HepG2 (cell line): ENCODE results near the gene SKIDA1. TPM values are rescaled to one million over a fixed set of nuclear protein-coding genes. Genes with fewer than 3 reads are reported as not detected.

Experiments
- ATAC-seq: fragments of 200-7000 bp; cut with Tn5 transposase; 3 replicates; pipeline ENCODE4 v1.9.1; 2020; ENCODE audit warnings: mild to moderate bottlenecking, moderate library complexity
- BruUV-seq: library from RNA; stranded (reverse); fragments of 400-500 nt; replicated peaks from 2 replicates; lab custom pipeline; 2021; lab: Mats Ljungman, UMichigan
- CTCF ChIA-PET: fragments of 300-600 bp; formaldehyde crosslinking; extraction: SDS; loops from one replicate; lab custom pipeline; 2021; ENCODE audit warnings: low total read pairs, inconsistent platforms, low intra/inter-chr PET ratio; lab: Yijun Ruan, JAX
- POLR2A ChIA-PET: fragments of 350-600 bp; sonication (Branson Sonifier 250); formaldehyde crosslinking; loops from one replicate; lab custom pipeline; 2020; ENCODE audit warnings: antibody characterized with exemption, inconsistent platforms; lab: Yijun Ruan, JAX
- DNase-seq: peaks from one replicate; pipeline ENCODE4 v3.0.0-alpha.2; 2015; ENCODE audit warnings: low spot score
- FAIRE-seq: peaks from 3 replicates; lab custom pipeline; 2011; peaks lifted over from hg19 to GRCh38; lab: Jason Lieb, UNC
- H2AFZ ChIP-seq: one replicate; pipeline ENCODE4 v1.6.1; 2011; ENCODE audit warnings: low read length, inconsistent platforms
- H3K27ac ChIP-seq: fragments of 300-600 bp; 3 replicates; pipeline ENCODE4 v1.8.0; 2011; ENCODE audit warnings: mixed run types, mild to moderate bottlenecking, mixed read lengths, low read length, inconsistent platforms; ENCODE audit not compliant: insufficient read depth; ENCODE audit errors: extremely low read length
- H3K27me3 ChIP-seq, 2 experiments: fragments of 200-600 bp in 1 of 2; 2 replicates in 1 of 2; 3 replicates in 1 of 2; pipeline versions ENCODE4 v1.6.0 to v1.8.0; 2011; ENCODE audit warnings: low read length in 2 of 2, mild to moderate bottlenecking in 2 of 2, moderate library complexity in 2 of 2, inconsistent platforms in 1 of 2; ENCODE audit not compliant: insufficient read depth in 2 of 2, control insufficient read depth in 1 of 2
- H3K36me3 ChIP-seq, 2 experiments: fragments of 200-600 bp in 1 of 2; replicated peaks in 1 of 2; 2 replicates in 1 of 2; 3 replicates in 1 of 2; pipeline versions ENCODE4 v1.5.1 to v1.8.0; 2011; ENCODE audit warnings: low read length in 2 of 2, inconsistent platforms in 1 of 2; ENCODE audit not compliant: insufficient read depth in 2 of 2, control insufficient read depth in 1 of 2
- H3K4me1 ChIP-seq: 2 replicates; pipeline ENCODE4 v1.5.1; 2012; ENCODE audit warnings: low read length, inconsistent platforms; ENCODE audit not compliant: insufficient read depth
- H3K4me2 ChIP-seq: 2 replicates; pipeline ENCODE4 v1.6.0; 2011; ENCODE audit warnings: low read depth, low read length, inconsistent platforms
- H3K4me3 ChIP-seq, 3 experiments: fragments of 200-600 bp in 1 of 3; sonication (generic), shearing (Covaris generic) in 1 of 3; replicated peaks in 1 of 3; 2 replicates each; pipeline ENCODE4 v1.5.1; 2011 to 2016; ENCODE audit warnings: low read length in 3 of 3, inconsistent platforms in 2 of 3, low read depth in 2 of 3, mild to moderate bottlenecking in 2 of 3, control low read depth in 1 of 3, mixed read lengths in 1 of 3; ENCODE audit not compliant: insufficient read depth in 1 of 3
- H3K79me2 ChIP-seq: one replicate; pipeline ENCODE4 v1.6.1; 2011; ENCODE audit warnings: low read length, inconsistent platforms; ENCODE audit not compliant: insufficient read depth
- H3K9ac ChIP-seq: 2 replicates; pipeline ENCODE4 v1.6.0; 2011; ENCODE audit warnings: mild to moderate bottlenecking, low read depth, low read length, inconsistent platforms; ENCODE audit not compliant: insufficient read depth
- H3K9me3 ChIP-seq: 2 replicates; pipeline ENCODE4 v1.5.1; 2012; ENCODE audit warnings: mild to moderate bottlenecking, low read length
- H4K20me1 ChIP-seq: 2 replicates; pipeline ENCODE4 v1.6.0; 2011; ENCODE audit warnings: inconsistent platforms, mild to moderate bottlenecking, low read length, moderate library complexity; ENCODE audit not compliant: insufficient read depth
- IRF2 ChIP-seq: IDR thresholded peaks from 2 replicates; pipeline ENCODE4 v1.6.1; 2018; ENCODE audit warnings: missing genetic modification reagents, missing compliant biosample characterization
- POLR2G ChIP-seq: fragments of 200-400 bp; formaldehyde crosslinking; IDR thresholded peaks from 2 replicates; pipeline ENCODE4 v1.6.1; 2018; ENCODE audit warnings: mild to moderate bottlenecking, low read depth, low read length, moderate library complexity
- ZNF879 ChIP-seq: sonication (generic); formaldehyde crosslinking; IDR thresholded peaks from 2 replicates; pipeline ENCODE4 v1.8.1; 2023; ENCODE audit warnings: missing genetic modification reagents
- WGBS: methylation state at CpG from one replicate; pipeline ENCODE4 v1.1.6; 2017; ENCODE audit warnings: low lambda C conversion rate; 5-methylcytosine and 5-hydroxymethylcytosine counted together
- in situ Hi-C: cut with HindIII; loops from 2 replicates; pipeline ENCODE4 v1.10.0; 2017; ENCODE audit warnings: low pct_unique_long_range_greater_than_20kb; ENCODE audit not compliant: extremely low pct_ligation_motif_present
- intact Hi-C: fragments of 100-400 bp; cut with micrococcal nuclease; formaldehyde crosslinking; loops from one replicate; pipeline ENCODE4 v1.10.0; 2022; ENCODE audit not compliant: unreplicated experiment
- polyA plus RNA-seq, 8 experiments: library from polyadenylated mRNA; depleted of rRNA in 3 of 8; stranded (reverse) in 7 of 8; unstranded in 1 of 8; fragments of >200 nt; fragmentation: Illumina TruSeq in 4 of 8; extraction: Trizol in 4 of 8; gene quantifications; 2 replicates each; pipeline versions ENCODE4 v1.2.1 to v1.2.3, GENCODE V29; 2011 to 2016; ENCODE audit warnings: low read depth in 4 of 8, missing spikeins in 1 of 8, mixed read lengths in 1 of 8; ENCODE audit not compliant: insufficient read depth in 1 of 8
- total RNA-seq, 5 experiments: library from RNA; depleted of rRNA; stranded (reverse); fragments of >200 nt; fragmentation: Illumina TruSeq; extraction: Trizol; gene quantifications; 2 replicates each; pipeline ENCODE4 v1.2.3, GENCODE V29; 2016; ENCODE audit warnings: low read depth in 1 of 5
- TF ChIP-seq, protein P1 (sequence below): sonication (generic); formaldehyde crosslinking; IDR thresholded peaks from 2 replicates; pipeline ENCODE4 v1.4.0; 2020; ENCODE audit warnings: missing genetic modification reagents

SKIDA1 gene
- total and polyA plus RNA-seq, 2 of the 13 experiments (the other 11 are each of a cell fraction or from before 2014, with no cell fraction given), result 0.73 to 1.5 TPM

DNA sequence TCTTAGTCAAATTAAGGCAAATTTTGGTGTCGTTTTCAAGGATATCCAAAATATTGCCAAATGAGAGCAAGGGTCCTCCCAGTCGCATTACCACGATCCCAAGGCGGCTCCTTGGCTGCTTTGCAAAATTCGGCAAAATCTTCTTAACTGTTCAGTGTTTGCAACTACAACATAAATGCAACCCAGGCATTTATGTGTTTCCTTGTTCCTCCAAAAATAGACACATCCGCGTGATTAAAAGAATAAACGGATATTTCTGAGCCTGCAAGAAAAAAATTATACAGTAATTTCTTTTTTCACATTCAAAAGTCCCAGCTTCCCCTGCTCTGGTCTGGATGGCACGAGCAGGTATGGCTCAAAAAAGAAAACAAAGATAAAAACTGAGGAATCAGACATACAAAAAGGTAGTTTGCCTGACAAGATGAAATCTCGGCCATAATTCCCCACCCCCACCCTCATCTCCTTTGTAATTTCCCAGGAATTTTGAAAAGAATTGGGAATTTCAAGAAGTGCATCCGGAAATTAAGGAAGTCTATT is 6.0 kb downstream of the SKIDA1 start:
- FAIRE-seq, result no peak
- H3K79me2 ChIP-seq, result peaks cover 2% of the 10 kb centered on the region
- intact Hi-C loops, result no loop called here

DNA sequence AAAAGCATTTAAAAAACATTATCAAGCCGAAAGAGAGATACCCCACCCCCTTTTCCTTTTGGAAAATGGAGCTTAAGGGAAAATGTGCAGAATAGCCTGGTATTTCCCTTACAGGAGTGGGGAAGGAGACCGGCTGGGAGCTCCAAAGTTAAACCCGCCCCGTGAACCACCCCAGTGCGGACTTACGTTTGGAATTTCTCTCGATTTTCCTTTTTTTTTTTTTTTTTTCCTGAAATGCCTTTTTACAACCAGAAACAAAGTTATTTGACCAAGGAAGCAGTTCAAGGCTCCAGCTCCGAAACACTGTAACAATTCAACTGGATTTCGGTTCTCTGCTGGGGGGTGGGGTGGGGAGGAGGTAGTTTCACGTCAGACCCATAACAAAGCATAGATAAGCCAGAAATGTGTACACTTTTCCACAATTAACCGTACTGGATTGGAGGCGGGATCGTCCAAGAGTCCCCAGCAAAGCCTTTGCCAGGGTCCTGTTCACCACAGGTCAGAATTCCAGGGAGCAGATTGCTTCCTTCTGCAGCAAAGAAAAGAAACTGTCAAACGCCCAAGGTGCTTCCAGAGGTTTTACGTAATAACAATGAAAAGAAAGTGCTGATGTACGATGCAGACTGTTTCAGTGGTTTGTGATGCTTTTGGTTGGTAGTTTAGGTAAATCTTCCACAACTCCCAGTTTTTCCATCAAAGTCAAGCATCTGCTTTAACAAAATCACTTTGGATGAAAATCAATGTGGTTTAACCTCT is 6.7 kb downstream of the SKIDA1 start:
- Histone ChIP-seq H3K9me3 (no peaks in the 10 kb centered on the region), H2AFZ (no peak overlapping the region), H3K36me3 (no peaks in the 10 kb centered on the region), H3K4me1 (peaks cover 61% of the 10 kb centered on the region), H3K4me3 (peak overlapping the region in 1 of 3 experiments; percentile 3; a peak in 1 of 6 replicates), H3K27me3 (no peaks in the 10 kb centered on the region; a peak in 1 of 5 replicates), H3K27ac (peak overlapping the region; percentile 0), H3K9ac (no peak overlapping the region), H3K4me2 (peak overlapping the region; percentile 3; the same call in 1 of the 2 replicates), H4K20me1 (no peaks in the 10 kb centered on the region), H3K79me2 (peaks cover 2% of the 10 kb centered on the region)
- ATAC-seq (no peak), DNase-seq (no peak), FAIRE-seq (no peak)
- in situ Hi-C loops, result loop anchor here (25.0 kb wide), 1 partner anchor 793 kb away; the partner anchor contains the start of genes BMI1 and COMMD3
- no TSS peak for BruUV-seq
- intact Hi-C loops, result no loop called here
- CTCF ChIA-PET, result no interaction called here
- POLR2A ChIA-PET, result interaction anchor here (0.8 to 5.4 kb wide), 4 partner anchors 8 to 22 kb away, joined by 3 to 92 read pairs (median 11); partner anchors contain the start of gene SKIDA1
- WGBS, result 65% methylated on average over 16 of the region's 16 CpGs
- TF ChIP-seq IRF2 (CRISPR knock-in tag), result 0 out of 2 replicates have a peak, but pooled peaks have one; percentile 16
- TF ChIP-seq POLR2G, result no peak
- TF ChIP-seq, protein P1, sequence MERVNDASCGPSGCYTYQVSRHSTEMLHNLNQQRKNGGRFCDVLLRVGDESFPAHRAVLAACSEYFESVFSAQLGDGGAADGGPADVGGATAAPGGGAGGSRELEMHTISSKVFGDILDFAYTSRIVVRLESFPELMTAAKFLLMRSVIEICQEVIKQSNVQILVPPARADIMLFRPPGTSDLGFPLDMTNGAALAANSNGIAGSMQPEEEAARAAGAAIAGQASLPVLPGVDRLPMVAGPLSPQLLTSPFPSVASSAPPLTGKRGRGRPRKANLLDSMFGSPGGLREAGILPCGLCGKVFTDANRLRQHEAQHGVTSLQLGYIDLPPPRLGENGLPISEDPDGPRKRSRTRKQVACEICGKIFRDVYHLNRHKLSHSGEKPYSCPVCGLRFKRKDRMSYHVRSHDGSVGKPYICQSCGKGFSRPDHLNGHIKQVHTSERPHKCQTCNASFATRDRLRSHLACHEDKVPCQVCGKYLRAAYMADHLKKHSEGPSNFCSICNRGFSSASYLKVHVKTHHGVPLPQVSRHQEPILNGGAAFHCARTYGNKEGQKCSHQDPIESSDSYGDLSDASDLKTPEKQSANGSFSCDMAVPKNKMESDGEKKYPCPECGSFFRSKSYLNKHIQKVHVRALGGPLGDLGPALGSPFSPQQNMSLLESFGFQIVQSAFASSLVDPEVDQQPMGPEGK, result 0 out of 2 replicates have a peak, but pooled peaks have one; percentile 16

More for the DNA sequence above, 6.0 kb downstream of the SKIDA1 start:
- WGBS, result 93% methylated on average over 11 of the region's 11 CpGs
- H3K27me3 ChIP-seq, result no peaks in the 10 kb centered on the region; a peak in 1 of 5 replicates
- no peak for DNase-seq
- peaks cover 63% of the 10 kb centered on the region for H3K4me1 ChIP-seq
- ATAC-seq, result no peak
- H4K20me1 ChIP-seq, result no peaks in the 10 kb centered on the region
- in situ Hi-C loops, result loop anchor here (25.0 kb wide), 1 partner anchor 793 kb away; the partner anchor contains the start of genes BMI1 and COMMD3
- ChIA-PET CTCF (no interaction called here), POLR2A (interaction anchor here (0.8 to 1.2 kb wide), 3 partner anchors 18 to 24 kb away, joined by 3 to 16 read pairs (median 3); no protein-coding TSS in a partner anchor)
- H3K4me3 ChIP-seq, result no peak overlapping the region
- H3K4me2 ChIP-seq, result no peak overlapping the region
- no TSS peak for BruUV-seq
- no peak for TF ChIP-seq ZNF879 (CRISPR knock-in tag)
- no peak overlapping the region for H2AFZ ChIP-seq
- H3K27ac ChIP-seq, result peak overlapping the region; percentile 0
- H3K9me3 ChIP-seq, result no peaks in the 10 kb centered on the region
- no peaks in the 10 kb centered on the region for H3K36me3 ChIP-seq
- H3K9ac ChIP-seq, result no peak overlapping the region
